Measurements from ENCODE around the gene FGF1.
"Not testable (repeated sequence)": the region's sequence is repeated elsewhere in the genome, so short reads cannot be mapped to it uniquely, and the experiment has no call there.

FGF1 gene

DNA sequence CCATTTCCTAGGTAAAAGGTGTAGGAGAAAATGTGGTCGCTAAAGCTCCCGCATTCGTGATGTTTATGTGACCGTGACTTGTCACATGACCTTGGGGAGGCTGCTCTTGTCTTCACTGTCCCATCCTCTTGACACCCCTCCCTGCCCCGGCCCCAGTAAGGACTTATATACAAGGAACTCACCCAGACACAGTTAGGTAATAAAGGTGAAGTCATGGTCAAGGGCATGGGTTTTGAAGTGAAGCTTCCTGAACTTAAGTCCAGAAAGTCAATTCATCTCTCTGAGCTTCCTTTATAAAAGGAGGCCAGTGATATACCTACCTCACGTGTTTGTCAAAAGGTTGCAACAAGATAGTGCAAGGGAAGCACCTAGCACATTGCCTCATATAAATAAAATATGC lies 17.6 kb downstream of the FGF1 start:
- DNase-seq (ENCODE audit: low spot score) = no peak

- no peak for DNase-seq (ENCODE audit: low spot score)
These were observed 18.1 kb downstream of the FGF1 start for GRCh38 chr5:142667831-142668230.

GRCh38 chr5:142664636-142665035 lies 21.3 kb downstream of the FGF1 start:
- no peak for DNase-seq (ENCODE audit: low spot score)

DNA sequence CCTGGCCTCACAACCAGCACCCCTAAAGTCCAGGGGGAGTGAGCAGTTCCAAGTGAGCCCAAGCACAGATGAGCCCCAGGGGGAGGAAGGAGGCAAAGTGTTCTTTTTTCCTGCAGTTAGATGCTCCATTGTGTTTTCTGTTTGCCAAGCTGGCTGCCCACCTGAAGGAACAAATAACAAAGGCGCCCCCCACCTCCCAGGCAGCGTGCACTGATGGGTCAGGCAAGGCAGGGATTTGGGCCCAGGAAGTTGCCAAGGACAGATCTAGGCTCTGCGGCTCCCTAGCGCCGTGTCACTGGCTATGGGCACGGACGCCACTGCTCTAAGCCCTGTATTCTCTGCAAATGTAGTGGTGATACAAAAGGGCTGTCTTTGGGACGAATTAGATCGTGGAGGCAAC lies 21.8 kb downstream of the FGF1 start:
- no peak for DNase-seq (ENCODE audit: low spot score)

- peak; percentile 19 for DNase-seq (ENCODE audit: low spot score)
These were observed 22.6 kb downstream of the FGF1 start for GRCh38 chr5:142663246-142663645.

DNA sequence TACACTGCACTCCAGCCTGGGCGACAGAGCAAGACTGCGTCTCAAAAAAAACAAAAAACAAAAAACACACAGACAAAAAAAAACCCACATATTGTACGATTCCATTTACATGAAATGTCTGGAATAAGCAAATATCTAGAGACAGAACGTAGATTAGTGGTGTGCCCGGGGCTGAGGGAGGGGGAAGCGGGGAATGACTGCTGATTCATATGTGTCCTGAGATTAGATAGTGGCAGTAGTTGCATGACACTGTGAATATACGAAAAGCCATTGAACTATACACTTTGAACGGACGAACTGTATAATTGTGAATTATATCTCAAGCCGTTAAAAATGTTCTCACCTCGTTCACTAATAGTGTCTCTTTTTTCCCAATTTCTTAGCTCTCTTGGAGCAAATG lies 23.9 kb downstream of the FGF1 start:
- DNase-seq (ENCODE audit: low spot score) = no peak

DNA sequence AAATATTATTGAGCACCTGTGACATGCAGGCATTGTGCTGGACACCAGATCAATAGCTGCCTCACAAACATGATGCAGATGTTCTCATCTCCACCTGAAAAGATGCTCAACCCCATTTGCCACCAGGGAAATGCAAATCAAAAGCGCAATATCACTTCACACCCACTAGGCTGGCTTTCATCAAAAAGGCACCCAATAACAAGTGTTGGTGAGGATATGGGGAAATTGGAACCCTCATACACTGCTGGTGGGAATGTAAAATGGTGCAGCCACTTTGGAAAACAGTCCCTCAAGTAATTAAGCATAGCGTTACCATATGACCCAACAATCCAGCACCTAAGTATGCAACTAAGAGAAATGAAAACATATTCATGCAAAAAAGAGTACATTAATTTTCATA lies 24.7 kb downstream of the FGF1 start:
- DNase-seq (ENCODE audit: low spot score) = no peak

DNA sequence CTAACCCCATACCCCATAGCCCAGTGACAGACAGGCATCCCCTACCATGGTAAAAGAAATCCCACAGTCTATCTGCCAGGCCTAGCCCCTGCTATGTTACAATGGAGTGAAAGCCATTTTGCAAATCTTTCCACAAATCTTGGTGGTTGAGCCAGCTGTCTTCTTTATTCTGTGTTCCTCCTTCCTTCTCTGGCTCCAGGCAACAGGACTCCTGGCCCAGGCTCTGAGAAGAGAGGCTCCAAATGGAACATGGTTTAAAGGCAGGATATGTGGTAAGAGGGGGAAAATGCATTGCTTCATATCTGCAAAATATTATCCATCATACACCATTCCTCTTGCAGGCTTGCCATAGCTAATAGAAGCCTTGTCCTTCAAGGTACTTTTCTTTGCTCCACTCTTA lies 25.2 kb downstream of the FGF1 start:
- no peak for DNase-seq (ENCODE audit: low spot score)

GRCh38 chr5:142660196-142660595 lies 25.7 kb downstream of the FGF1 start:
- no peak for DNase-seq (ENCODE audit: low spot score)

GRCh38 chr5:142659405-142659804 lies 26.5 kb downstream of the FGF1 start:
- DNase-seq (ENCODE audit: low spot score) = no peak

DNA sequence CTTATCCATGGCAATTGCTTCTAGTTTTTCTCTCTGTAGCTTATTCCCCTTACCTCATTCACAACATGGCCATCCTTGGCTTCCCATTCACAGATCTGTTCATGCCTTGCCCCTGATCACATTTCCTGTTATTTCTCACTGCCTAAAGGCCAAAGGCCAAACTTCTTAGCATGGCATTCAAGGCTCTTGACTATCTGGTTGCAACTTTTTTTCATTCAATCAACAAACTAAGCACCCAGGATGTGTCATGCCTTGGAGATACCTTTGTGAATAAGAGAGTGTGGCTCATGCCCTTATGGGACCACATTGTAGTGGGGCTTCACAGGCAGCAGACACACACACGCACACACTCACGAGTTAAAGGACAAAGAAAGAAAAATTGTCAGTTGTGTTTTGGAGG lies 27.6 kb downstream of the FGF1 start:
- no peak for DNase-seq (ENCODE audit: low spot score)

DNA sequence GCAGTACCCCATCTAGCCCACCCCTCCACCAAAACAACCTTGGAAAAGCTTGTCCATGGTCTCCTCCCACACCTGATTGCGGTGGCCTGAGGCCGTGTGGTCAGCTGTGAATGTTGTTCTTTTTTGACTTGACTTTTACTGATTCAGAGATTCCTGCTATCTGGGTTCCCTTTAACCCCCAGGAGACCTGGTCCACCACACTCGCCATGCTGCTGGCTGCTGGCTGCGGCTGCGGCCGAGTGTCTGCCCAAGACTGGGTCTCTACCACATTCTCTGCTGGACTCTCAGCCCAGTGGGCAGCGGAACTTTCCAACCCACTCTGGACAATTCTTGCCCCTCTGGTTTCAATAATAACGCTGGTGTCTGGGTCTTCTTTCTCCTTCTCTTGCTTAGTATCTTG lies 28.4 kb downstream of the FGF1 start:
- DNase-seq (ENCODE audit: low spot score) = no peak

GRCh38 chr5:142655339-142656267 lies 30.3 kb downstream of the FGF1 start:
- DNase-seq (ENCODE audit: low spot score) = peak; percentile 66

GRCh38 chr5:142654578-142655058 lies 31.3 kb downstream of the FGF1 start:
- DNase-seq (ENCODE audit: low spot score) = no peak

- no peak for DNase-seq (ENCODE audit: low spot score)
These were observed 32.6 kb downstream of the FGF1 start for GRCh38 chr5:142653321-142653720.

DNA sequence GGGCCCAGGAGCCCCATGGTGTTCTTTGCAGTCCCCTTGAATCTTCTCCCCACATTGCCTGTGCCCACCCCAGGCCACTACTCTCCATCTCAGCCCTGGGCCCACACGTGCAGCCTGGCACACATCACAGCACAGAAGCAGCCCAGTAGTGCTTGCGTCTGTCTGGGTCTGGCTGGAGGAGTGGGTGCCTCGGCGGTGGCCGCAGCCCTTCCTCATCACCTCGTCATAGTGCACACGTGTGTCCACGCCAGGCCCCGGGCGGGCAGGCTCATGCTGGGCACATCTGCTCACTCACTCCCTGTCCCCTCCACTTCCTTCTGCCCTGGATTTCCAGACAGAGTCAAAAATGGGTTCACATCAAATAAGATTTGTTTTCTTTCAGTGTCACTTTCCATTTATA lies 33.3 kb downstream of the FGF1 start:
- DNase-seq (ENCODE audit: low spot score) = no peak

GRCh38 chr5:142650881-142651280 lies 35.0 kb downstream of the FGF1 start:
- DNase-seq (ENCODE audit: low spot score) = no peak

DNA sequence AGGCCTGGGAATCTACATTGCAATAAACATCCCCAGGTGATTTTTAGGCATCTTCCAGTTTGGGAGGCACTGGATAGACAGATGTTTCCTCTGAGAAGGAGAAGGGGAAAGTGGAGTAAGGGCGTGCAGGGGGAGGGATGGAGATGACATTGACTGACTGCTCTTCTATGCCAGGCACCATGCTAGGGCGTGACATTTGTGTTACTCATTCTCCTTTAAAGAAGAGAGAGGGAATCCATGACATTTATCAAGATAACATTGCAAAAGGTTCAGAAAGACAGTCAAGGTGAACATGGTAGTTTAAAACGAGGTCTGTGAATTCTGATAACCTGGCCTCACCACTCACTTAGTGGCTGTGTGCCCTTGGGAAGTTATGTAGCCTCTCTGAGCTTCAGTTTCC lies 35.8 kb downstream of the FGF1 start:
- DNase-seq (ENCODE audit: low spot score) = no peak

DNA sequence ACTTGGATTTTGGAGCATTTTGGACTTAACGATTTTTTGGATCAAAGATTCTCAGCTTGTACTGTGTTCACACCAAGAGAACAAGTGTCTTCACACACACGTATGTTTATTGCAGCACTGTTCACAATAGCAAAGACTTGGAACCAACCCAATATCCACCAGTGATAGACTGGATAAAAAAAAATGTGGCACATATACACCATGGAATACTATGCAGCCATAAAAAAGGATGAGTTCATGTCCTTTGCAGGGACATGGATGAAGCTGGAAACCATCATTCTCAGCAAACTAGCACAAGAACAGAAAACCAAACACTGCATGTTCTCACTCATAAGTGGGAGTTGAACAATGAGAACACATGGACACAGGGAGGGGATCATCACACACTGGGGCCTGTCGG lies 37.8 kb downstream of the FGF1 start:
- DNase-seq (ENCODE audit: low spot score) = not testable (repeated sequence)

GRCh38 chr5:142645456-142645855 lies 40.4 kb downstream of the FGF1 start:
- no peak for DNase-seq (ENCODE audit: low spot score)

- DNase-seq (ENCODE audit: low spot score) = peak; percentile 91
These were observed 41.1 kb downstream of the FGF1 start for GRCh38 chr5:142644640-142645361.

DNA sequence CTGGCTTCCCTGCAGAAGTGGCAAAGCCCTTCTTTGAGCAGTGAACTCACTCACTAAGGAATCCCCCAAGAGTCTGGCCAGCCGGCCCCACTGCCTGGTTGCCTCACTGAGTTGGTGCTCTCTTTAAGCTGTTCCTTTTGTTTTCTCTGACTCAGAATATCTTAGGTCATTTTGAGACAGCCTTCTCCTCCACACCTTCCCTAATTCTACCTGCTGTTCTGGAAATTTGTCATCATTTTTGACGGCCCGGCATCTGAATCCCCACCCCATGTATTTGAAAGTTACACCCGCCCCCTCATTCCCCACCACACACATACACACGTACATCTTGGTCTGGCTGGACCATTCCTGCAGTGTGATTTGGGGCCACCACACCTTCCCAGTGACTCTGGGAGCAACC lies 41.8 kb downstream of the FGF1 start:
- DNase-seq (ENCODE audit: low spot score) = no peak

- DNase-seq (ENCODE audit: low spot score) = no peak
These were observed 42.3 kb downstream of the FGF1 start for GRCh38 chr5:142643634-142644033.

Data from COLO829 (cell line).